K562 (cell line): ENCODE measurements around the gene BCAS1. TPM values are rescaled to one million over a fixed set of nuclear protein-coding genes. Genes with fewer than 3 reads are reported as not detected.
A peak's percentile ranks its signal among the peaks of the same experiment; 100 is the strongest.

Experiments used
- ATF4 ChIP-seq: fragments of 450-650 bp; formaldehyde crosslinking; IDR thresholded peaks from 2 replicates; pipeline ENCODE4 v1.4.0; 2022; ENCODE audit warnings: mild to moderate bottlenecking, moderate library complexity
- GATA2 ChIP-seq: sonication (generic); formaldehyde crosslinking; IDR thresholded peaks from 2 replicates; pipeline ENCODE4 v1.4.0; 2020; ENCODE audit warnings: mild to moderate bottlenecking, missing genetic modification reagents
- GTF3C2 ChIP-seq: IDR thresholded peaks from 3 replicates; pipeline ENCODE4 v1.6.1; 2011; ENCODE audit warnings: borderline replicate concordance, mild to moderate bottlenecking, moderate library complexity; ENCODE audit not compliant: insufficient read length; ENCODE audit errors: extremely low read depth
- HIVEP1 ChIP-seq: fragments of 250-450 bp; sonication (Bioruptor Pico); IDR thresholded peaks from 2 replicates; pipeline ENCODE4 v1.4.0; 2020; ENCODE audit warnings: mild to moderate bottlenecking
- JUND ChIP-seq, 2 experiments: IDR thresholded peaks; 2 replicates in 1 of 2; 3 replicates in 1 of 2; pipeline ENCODE4 v1.6.1; 2011; ENCODE audit warnings: borderline replicate concordance in 2 of 2, low read depth in 2 of 2, low read length in 2 of 2, improper control_type of control experiment in 1 of 2, missing biosample characterization in 1 of 2, missing genetic modification characterization in 1 of 2, missing genetic modification reagents in 1 of 2
- KLF6 ChIP-seq: fragments of 250-450 bp; sonication (Bioruptor Pico); IDR thresholded peaks from 2 replicates; pipeline ENCODE4 v1.4.0; 2020; ENCODE audit warnings: mild to moderate bottlenecking, moderate library complexity, borderline replicate concordance
- MAZ ChIP-seq, 2 experiments: fragments of 450-650 bp in 1 of 2; sonication (generic) in 1 of 2; formaldehyde crosslinking; IDR thresholded peaks in 1 of 2; conservative IDR thresholded peaks in 1 of 2; 2 replicates each; pipeline versions ENCODE4 v1.4.0 to v1.5.0; 2020; ENCODE audit warnings: mild to moderate bottlenecking in 1 of 2, missing genetic modification reagents in 1 of 2
- NCOA4 ChIP-seq: fragments of 450-650 bp; IDR thresholded peaks from 2 replicates; pipeline ENCODE4 v1.6.1; 2018; ENCODE audit warnings: mild to moderate bottlenecking; ENCODE audit not compliant: partially characterized antibody
- PML ChIP-seq: IDR thresholded peaks from 2 replicates; pipeline ENCODE4 v1.6.1; 2012; ENCODE audit warnings: low read length, inconsistent platforms
- POLR2AphosphoS5 ChIP-seq: IDR thresholded peaks from 2 replicates; pipeline ENCODE4 v1.6.1; 2011; ENCODE audit warnings: mild to moderate bottlenecking, low read depth, low read length, moderate library complexity; ENCODE audit not compliant: control insufficient read depth, insufficient read depth
- POU5F1 ChIP-seq: fragments of 150-350 bp; IDR thresholded peaks from 2 replicates; pipeline ENCODE4 v1.6.1; 2014; ENCODE audit warnings: borderline replicate concordance, low read length, low read depth, mild to moderate bottlenecking; ENCODE audit not compliant: partially characterized antibody
- RFX5 ChIP-seq: IDR thresholded peaks from 2 replicates; pipeline ENCODE4 v1.6.1; 2011; ENCODE audit warnings: low read depth, mild to moderate bottlenecking, improper control_type of control experiment, low read length
- SRSF7 ChIP-seq: fragments of 200-400 bp; formaldehyde crosslinking; optimal IDR thresholded peaks from 2 replicates; pipeline ENCODE3; 2017; ENCODE audit warnings: mild to moderate bottlenecking, low read depth, low read length
- SUPT5H ChIP-seq: fragments of 450-650 bp; IDR thresholded peaks from 2 replicates; pipeline ENCODE4 v1.6.1; 2016
- VEZF1 ChIP-seq: fragments of 200-800 bp; sonication (Bioruptor generic); IDR thresholded peaks from 2 replicates; pipeline ENCODE4 v1.6.1; 2017; ENCODE audit warnings: missing genetic modification characterization, missing compliant biosample characterization
- ZC3H11A ChIP-seq: IDR thresholded peaks from 2 replicates; pipeline ENCODE4 v1.6.1; 2012; ENCODE audit warnings: low read depth, low read length, improper control_type of control experiment
- ZNF224 ChIP-seq: sonication (generic); formaldehyde crosslinking; IDR thresholded peaks from 2 replicates; pipeline ENCODE4 v1.8.0; 2022; ENCODE audit warnings: mild to moderate bottlenecking, missing genetic modification reagents
- ZNF3 ChIP-seq: fragments of 250-450 bp; sonication (Bioruptor Pico); IDR thresholded peaks from 2 replicates; pipeline ENCODE4 v1.5.0; 2021; ENCODE audit warnings: mild to moderate bottlenecking, moderate library complexity
- ZNF707 ChIP-seq: fragments of 250-450 bp; sonication (Bioruptor Pico); conservative IDR thresholded peaks from 2 replicates; pipeline ENCODE4 v1.8.0; 2022; ENCODE audit warnings: inconsistent platforms, mild to moderate bottlenecking, moderate library complexity
- ZNF77 ChIP-seq: fragments of 250-450 bp; sonication (Bioruptor Pico); IDR thresholded peaks from 2 replicates; pipeline ENCODE4 v1.5.0; 2020
- polyA plus RNA-seq, 8 experiments: library from polyadenylated mRNA; depleted of rRNA in 4 of 8; stranded (reverse) in 5 of 8; unstranded in 3 of 8; fragments of >200 nt; fragmentation: Nextera tagmentation in 2 of 8; fragmentation: Illumina TruSeq in 1 of 8; extraction: Ambion mirVana in 2 of 8; extraction: Trizol in 1 of 8; gene quantifications; 2 replicates each; pipeline versions ENCODE4 v1.2.1 to v1.2.3, GENCODE V29; 2011 to 2014; ENCODE audit warnings: inconsistent platforms in 1 of 8, missing spikeins in 1 of 8
- total RNA-seq, 7 experiments: library from RNA; depleted of rRNA in 6 of 7; stranded (reverse); fragments of >200 nt in 6 of 7; fragmentation: Illumina TruSeq in 2 of 7; extraction: Trizol in 2 of 7; gene quantifications; 2 replicates each; pipeline versions ENCODE4 v1.2.1 to v1.2.3, GENCODE V29; 2011 to 2021; ENCODE audit warnings: low replicate concordance in 1 of 7

Gene BCAS1
- total and polyA plus RNA-seq, 9 of the 15 experiments (the other 6 are each of a cell fraction or from before 2014, with no cell fraction given), result 0.18 to 2.3 (median 0.93) TPM

GRCh38 chr20:53939572-53940359 is 130.6 kb downstream of the BCAS1 start (continued):
- TF ChIP-seq POU5F1, result no peak
- TF ChIP-seq NCOA4, result no peak
- no peak for TF ChIP-seq PML
- peak; percentile 59; the same call in 1 of the 2 replicates for TF ChIP-seq ZC3H11A
- peak; percentile 46; the same call in 1 of the 2 replicates for TF ChIP-seq JUND (IDR thresholded peaks at IDR 0.05; ENCODE audit: borderline replicate concordance, low read depth, low read length)
- no peak; the same call in 2 of the 3 replicates for TF ChIP-seq JUND (tag; IDR thresholded peaks at IDR 0.05; ENCODE audit: borderline replicate concordance, low read depth, low read length)
- no peak for TF ChIP-seq SUPT5H
- peak; percentile 53; the same call in 1 of the 2 replicates for TF ChIP-seq VEZF1 (CRISPR knock-in tag)
- no peak for TF ChIP-seq GTF3C2
- peak in 1 of 2 experiments; percentile 65; a peak in 1 of 4 replicates for TF ChIP-seq MAZ (CRISPR knock-in tag; conservative IDR thresholded peaks at IDR 0.05 in 1 of 2, IDR thresholded peaks at IDR 0.05 in 1 of 2)
- no peak for TF ChIP-seq SRSF7
- no peak for TF ChIP-seq ZNF77 (CRISPR knock-in tag)
- no peak for TF ChIP-seq RFX5
- no peak for TF ChIP-seq ZNF224 (CRISPR knock-in tag)
- TF ChIP-seq GATA2 (CRISPR knock-in tag), result peak; percentile 52; the same call in 1 of the 2 replicates
- no peak for TF ChIP-seq KLF6 (CRISPR knock-in tag)
- no peak for TF ChIP-seq ZNF3 (CRISPR knock-in tag)
- 0 out of 2 replicates have a peak, but pooled peaks have one; percentile 29 for TF ChIP-seq HIVEP1 (CRISPR knock-in tag)
- TF ChIP-seq POLR2AphosphoS5, result no peak
- no peak for TF ChIP-seq ATF4 (CRISPR knock-in tag)
- no peak for TF ChIP-seq ZNF707
